HG03565 (cell line): ENCODE measurements around the gene MYO3B.

Source experiments
- ATAC-seq: cut with Tn5 transposase; IDR thresholded peaks from one replicate; pipeline ENCODE4 v1.9.1; 2021; ENCODE audit warnings: mild to moderate bottlenecking, moderate library complexity; ENCODE audit not compliant: unreplicated experiment

Gene MYO3B, protein sequence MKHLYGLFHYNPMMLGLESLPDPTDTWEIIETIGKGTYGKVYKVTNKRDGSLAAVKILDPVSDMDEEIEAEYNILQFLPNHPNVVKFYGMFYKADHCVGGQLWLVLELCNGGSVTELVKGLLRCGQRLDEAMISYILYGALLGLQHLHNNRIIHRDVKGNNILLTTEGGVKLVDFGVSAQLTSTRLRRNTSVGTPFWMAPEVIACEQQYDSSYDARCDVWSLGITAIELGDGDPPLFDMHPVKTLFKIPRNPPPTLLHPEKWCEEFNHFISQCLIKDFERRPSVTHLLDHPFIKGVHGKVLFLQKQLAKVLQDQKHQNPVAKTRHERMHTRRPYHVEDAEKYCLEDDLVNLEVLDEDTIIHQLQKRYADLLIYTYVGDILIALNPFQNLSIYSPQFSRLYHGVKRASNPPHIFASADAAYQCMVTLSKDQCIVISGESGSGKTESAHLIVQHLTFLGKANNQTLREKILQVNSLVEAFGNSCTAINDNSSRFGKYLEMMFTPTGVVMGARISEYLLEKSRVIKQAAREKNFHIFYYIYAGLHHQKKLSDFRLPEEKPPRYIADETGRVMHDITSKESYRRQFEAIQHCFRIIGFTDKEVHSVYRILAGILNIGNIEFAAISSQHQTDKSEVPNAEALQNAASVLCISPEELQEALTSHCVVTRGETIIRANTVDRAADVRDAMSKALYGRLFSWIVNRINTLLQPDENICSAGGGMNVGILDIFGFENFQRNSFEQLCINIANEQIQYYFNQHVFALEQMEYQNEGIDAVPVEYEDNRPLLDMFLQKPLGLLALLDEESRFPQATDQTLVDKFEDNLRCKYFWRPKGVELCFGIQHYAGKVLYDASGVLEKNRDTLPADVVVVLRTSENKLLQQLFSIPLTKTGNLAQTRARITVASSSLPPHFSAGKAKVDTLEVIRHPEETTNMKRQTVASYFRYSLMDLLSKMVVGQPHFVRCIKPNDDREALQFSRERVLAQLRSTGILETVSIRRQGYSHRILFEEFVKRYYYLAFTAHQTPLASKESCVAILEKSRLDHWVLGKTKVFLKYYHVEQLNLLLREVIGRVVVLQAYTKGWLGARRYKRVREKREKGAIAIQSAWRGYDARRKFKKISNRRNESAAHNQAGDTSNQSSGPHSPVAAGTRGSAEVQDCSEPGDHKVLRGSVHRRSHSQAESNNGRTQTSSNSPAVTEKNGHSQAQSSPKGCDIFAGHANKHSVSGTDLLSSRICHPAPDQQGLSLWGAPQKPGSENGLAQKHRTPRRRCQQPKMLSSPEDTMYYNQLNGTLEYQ (N-terminal part only)

DNA sequence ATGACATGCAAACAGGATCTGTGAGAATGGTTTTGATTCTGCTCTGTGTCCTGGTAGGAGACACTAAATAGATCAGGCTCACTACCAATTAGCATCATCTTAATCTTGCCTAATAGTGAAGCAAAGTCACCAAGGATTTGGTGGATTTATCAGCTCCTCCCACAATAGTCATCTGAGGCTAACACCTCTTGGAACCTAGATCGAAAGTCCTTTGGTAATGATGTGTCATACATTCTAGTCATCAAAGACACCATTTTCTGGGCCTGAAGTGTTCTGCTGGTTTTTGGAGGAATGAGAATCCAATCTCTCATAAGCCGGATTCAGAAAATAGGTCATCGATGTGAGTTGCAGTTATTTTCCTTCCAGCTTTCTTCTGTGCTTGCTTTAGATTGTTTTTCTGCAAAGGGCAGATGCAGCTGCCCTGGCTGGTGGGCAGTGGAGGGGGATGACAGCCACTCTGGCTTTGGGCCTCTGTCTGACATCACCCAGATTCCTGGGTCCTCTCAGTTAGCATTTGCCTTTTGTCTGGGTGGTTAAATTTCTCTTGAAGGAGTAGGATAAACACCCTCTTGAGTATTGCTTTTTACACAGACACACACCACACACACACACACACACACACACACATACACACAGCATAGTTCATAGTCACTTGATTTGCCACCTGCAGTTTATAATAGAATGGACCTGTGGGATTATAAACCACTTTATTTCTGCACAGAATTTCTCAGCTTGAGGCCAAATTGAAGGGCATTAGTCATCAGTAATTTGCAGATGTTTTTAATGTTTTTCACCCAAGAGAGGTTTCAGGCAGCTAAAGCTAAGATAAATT is at the start of gene MYO3B:
Gene MYO3B, plus strand, starts transcription at position 198 of the 832 bp plus-strand sequence. Its CDS starts 141 bp downstream, at position 339.
- ATAC-seq = no peak

DNA sequence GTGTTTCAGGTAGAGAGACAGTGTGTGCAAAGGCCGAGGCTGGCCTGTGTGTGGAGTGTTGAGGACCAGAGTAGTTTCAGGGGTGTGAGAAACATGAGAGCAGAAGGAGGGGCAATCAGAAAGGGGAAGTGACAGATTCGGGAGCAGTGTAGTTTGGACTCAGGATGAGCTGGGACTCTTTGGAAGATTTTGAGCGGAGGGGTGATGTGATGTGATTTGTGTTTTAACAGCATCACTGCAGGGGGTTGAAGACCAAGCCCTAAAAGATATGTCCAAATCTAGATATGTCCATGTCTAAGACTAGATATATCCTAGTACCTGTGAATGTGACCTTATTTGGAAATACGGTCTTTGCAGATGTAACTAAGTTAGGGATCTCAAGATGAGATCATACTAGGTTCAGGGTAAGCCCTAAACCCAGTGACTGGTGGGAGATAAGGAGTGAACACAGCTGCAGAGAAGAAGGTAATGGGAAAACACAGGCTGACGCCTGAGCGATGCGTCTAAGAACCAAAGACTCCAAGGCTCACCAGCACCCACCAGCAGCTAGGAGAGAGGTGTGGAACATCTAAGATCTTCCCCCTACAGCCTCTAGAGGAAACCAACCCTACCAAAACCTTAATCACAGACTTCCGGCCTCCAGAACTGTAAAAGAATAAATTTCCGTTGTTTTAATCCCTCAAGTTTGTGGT is 38.5 kb upstream of the MYO3B start:
- no peak for ATAC-seq

DNA sequence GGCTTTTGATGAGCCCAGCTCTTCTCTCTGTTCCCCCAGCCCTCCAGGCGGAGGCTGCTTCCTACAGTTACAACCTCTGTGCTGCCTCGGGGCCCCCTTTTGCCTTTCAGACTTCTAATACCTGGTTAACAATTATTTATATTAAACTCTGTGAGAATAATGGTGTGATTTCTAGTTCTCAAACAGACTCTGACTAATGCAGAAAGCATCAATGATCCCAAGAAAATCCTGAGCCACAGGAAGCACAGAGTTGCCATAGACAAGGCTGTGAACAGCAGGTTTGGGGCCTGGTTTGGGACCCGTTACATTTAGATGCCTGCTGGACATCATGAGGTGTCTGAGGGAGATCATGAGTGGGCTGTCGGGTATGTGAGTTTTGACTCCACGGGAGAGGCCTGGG is 37.4 kb upstream of the MYO3B start:
- ATAC-seq = no peak

DNA sequence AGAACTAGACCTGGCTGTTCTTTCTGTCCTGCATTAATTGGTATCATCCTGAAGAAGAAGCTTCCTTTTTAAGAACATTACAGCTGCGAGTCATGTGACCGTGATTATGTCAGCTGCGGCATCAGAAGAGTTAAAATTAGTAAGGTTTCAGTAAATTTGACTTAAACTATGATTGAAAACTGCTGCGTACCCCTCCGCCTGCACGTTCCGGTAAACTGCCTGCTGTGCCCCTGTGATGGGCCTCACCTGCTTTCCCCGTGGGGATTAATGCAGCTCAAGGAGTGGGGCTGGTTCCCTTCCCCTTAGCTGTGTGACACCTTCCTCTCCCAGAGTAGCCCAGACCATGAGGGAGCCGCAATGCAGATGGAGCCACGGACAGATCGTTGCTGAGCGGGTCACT is 36.1 kb upstream of the MYO3B start:
- ATAC-seq = no peak

DNA sequence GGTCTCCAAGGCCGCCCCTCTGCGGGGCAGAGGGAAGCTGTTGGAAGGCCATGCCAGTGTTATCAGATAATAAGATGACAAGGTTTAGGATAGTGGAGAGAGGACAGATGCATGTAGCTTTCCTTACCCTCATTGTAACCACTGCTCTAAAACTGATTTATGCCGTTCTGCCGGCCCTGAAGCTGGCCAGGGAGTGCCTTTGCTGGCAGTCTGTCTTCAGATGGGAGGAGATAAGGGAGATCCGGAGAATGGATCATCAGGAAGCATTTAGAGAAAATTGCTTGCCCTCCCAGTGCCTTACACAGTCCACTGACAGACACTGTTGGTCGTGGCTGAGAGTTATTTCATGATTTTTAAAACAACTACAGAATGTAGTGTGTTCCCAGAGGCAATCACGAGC is 35.4 kb upstream of the MYO3B start:
- ATAC-seq = no peak

DNA sequence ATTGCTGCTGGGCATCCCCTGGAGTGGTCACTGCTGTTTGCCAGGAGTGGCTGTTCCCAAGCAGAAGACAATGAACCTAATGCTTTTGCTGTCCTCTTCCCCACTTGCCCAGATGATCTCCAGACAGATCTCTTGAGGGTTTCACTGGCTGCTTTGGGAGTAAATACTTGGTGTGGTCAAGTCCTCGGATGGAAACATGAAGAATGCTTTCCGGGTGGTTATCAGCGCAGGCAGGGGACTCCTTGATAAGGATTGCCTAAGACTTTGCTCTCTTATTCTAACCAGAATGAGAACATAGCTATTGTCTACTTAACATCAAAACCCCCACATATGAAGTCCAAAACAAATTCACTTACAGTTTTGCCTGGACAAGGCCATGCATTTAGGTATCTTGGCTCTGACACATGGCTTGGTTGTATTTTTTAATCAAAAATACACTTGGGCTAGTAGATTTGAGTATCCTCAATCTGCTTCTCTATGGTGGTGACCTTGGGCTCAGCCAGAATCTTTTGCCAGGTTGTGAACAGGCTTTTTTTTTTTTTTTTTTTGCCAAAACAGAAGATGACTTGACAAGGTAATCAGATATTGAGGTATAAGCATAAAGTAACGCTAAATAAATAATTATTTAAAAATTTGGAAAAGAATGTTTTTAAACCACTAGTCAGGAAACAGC is 34.8 kb upstream of the MYO3B start:
- no peak for ATAC-seq

DNA sequence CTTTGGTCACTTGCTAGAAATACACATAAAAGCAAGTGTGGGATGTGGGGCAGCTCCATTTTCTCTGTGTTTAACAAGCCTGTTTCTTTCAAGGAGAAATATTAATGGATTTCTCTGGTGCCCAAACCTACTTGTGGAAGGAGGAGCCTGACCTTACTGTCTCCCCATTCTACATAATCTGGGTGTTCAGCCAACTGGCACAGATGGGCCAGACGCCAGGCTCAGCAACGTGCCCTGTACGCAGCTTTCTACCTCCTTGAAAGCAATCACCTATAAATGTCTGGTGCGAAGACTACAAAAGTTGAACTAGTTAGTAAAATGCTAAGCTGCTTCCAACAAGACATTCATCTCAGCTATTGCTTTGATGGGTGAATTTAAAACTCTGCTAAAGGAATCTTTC is 33.2 kb upstream of the MYO3B start:
- no peak for ATAC-seq

DNA sequence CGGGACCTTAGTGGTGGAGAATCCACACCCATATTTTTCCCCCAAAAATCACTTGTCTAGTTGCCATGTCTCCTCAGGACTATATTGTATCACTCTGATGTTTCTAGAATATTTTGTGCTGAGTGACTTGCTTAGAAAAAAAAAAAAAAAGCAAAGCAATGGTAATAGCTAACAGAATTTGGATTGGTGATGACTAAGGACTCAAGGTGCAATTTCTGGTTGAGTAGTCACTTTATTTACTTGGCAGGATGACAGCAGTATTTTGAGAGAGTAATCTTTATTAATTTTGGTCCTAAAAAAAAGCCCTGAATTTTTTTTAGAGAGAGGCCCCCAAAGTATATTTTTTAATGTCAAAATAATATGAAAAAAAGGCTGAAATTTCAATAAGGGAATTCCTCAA is 32.8 kb upstream of the MYO3B start:
- no peak for ATAC-seq

DNA sequence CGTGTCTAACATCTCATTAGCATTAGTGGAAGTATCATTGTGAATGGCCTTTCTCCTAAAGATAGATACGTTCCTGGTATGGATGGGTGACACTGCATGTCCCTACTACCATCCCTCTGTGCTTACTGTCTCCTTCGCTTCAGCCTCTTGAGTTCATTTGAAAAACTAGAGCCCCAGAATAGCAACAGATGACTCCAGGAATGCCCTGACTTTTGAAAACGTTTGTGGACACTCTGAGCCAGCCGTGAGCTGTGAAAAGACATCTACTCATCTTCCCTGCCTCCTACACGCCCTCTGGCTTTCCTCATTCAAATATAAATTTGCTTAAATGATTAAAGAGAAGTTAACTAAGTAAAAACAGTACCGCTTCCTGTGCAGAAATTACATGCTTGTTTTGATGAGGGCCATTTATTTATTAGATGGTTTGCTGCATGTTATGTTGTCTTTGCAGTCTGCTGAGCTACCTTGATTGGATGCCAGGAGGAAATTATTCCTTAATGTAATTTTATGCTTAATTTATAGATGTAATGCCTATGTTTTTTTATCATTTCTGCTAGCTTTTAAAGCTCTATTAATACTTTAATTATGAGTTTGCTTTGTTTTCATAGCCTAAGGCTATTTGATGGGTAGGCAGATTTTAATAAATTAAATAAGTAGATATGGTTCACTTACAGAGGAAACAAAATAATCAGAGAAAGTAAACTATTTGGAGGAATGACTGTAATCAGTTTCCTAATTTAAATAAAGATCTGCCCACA is 32.1 kb upstream of the MYO3B start:
- no peak for ATAC-seq

DNA sequence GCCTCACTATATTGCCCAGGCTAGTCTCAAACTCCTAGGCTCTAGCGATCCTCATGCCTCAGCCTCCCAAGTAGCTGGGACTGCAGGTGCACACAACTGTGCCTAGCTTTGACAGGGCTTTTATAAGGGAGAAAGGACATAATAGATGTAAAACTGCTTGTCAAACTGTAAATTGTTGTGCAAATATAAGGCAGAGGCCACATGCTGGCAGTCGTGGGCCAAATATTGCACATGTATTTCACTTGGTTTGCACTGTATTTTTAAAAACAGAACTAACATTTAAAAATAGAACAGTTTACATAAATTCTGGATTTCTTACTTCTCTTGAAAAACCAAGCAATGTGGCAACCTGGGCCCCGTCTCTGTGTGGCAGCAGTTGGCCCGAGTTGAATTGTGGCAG is 31.2 kb upstream of the MYO3B start:
- no peak for ATAC-seq

DNA sequence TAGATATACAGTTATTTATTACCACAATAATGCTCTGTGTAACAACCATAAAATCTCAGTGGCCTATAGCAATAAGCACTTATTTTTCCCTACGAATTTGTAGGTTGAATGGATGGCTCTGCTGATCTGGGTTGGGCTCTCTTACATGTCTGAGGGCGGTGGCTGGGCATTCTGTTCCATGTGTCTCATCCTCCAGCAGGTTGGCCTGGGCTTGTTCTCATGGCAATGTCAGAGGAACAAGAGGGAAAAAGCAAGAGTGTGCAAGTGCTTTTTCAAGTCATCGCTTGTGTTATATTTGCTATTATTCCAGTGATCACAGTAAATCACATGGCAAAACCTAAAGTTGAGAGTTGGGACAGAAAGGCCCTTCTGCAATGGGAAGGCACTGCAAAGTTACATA is 30.4 kb upstream of the MYO3B start:
- ATAC-seq = no peak

DNA sequence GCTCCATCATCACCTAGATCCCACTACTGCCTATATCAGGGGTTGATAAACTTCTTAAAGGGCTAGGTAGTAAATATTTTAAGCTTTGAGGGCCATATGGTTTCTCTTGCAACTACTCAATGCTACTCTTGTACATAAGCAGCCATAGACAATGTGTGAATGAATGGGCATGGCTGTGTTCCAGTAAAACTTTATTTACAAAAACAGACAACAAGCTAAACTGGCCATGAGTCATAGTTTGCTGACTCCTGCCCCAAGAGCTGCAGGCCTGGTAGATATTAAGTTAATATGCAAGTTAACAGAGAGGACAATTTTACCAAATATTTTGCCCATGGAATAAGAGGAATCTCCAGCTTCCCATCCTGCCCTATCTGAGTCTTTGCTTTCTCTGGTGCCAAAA is 29.8 kb upstream of the MYO3B start:
- ATAC-seq = no peak

DNA sequence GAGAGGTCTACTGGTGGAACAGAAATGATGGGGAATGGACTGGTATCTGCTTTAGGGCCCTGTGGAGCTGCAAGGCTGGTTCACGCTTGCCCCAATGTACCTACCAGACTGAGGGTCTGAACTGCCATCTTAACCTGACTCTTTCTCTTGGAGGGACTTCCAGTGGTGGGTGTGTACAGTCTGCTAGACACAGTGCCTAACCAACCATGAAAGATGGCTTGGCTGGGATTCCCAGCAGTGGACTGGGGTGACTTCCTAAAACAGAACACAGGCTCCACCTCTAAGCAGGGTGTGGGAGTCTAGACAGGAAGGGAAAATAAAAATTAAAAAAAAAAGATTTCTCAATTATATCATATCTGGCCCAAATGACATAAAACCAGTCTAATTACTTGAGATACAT is 25.5 kb upstream of the MYO3B start:
- no peak for ATAC-seq

DNA sequence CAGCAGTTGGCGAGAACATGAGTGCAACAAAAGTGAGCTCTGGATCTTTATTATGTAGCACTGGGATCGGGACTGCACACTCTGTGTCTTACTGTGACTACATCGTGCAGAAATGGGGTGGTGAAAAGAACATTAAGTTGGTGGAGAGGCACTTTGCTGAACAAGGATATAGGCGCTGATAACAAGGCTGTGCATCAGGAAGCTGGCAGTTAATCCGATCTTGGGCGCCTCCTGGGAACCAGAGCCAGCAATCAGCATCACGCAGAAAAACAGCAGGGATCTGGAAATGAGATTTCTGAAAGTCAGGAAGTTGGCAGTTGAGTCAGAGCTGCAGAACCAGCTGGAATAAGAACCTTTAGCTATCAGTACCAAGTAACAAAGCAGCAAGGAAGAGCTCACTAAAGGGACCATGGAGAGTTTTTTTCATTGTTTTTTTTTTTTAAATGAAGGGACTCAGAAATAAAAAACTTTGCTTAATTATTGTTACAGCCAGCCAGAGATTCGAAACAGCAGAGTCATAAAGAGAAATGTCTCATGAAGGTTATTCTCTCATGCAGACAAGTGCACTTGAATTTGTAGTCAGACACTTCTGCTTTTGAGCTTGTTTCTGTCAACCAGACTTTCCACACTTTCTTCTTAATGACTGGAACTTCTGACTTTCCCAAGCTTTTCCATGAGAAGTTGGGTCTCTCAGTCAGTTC is 22.8 kb upstream of the MYO3B start:
- ATAC-seq = no peak

DNA sequence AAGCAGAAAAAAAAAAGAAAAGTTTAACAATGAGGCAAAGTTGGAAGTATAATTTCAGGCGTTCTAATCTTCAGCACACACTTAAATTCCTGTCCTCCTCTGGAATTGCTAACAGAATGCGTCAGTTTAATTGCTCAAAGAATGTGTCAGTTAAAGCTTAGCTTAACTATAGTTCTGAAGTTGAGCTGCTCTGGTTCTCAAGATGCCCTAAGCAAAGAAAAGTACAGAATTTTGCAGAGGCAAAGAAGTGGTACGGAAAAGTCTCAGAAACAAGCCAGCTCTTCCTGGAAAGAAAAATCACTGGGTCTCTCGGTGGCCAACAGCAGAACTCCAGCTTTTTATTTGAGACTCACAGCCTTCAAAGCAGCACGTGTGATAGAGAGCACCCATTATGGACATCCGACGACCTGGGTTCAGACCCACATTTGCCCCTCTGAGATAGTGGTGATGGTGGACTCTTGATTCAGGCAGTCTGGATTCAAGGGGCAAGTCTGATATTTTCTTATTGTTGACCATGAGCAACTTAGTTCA is 22.2 kb upstream of the MYO3B start:
- no peak for ATAC-seq

DNA sequence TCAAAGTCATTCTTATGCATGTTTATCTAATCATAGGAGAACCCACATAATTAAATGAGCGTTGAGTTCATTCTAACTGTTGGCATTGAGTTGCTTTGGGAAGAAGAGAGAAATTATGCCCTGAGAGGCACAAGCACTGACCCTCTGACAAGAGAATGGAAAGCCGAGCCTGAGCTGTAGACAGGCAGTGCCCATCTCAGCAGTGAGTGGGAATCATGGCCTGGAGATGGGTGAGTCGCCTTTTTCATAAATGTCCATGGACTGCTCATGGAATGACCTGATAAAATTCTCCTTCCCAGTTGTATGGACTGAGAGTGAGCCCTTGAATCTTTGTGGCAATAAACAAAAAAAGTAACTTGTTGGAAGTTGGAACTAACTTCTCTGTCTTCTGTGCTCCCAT is 21.4 kb upstream of the MYO3B start:
- no peak for ATAC-seq

DNA sequence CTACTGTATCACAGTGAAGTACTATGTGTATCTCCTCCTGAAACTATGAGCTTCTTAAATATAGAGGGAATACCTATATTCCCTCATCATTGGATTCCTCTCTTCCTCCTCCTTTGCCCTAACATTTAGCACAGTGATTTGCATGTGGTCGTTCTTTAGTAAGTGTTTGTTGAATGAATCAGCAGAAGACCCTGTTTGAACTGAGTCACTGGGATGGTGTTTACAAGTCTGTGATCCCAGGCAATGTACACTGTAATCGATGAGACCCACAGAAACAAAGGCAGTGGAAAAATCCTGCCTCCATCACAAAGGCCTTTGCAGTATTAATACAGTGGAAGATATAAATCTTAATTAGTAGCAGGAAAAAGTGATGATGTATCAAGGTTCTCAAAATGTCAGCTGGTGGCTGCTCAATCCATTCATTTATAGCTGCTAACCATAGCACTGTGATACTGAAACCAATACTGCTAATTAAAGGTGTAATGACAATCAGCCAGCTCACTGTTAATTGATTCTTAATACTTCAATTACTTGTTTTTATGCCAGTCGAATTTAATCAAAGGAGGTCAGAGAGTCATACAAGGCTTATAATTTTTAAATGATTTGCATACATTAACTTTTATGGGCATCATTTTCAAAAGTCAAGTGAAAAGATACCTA is 20.8 kb upstream of the MYO3B start:
- ATAC-seq = no peak
